ENCODE measurements around the gene MID2. TPM values are rescaled to one million over a fixed set of nuclear protein-coding genes. Genes with fewer than 3 reads are reported as not detected.

Gene MID2
- total RNA-seq, 1 donor from 2014 or later: 5.1 TPM

- Mint-ChIP-seq H3K9me3 (peaks cover 3% of the 10 kb centered on the region), H3K27ac (ENCODE audit: unreplicated experiment) (no peak overlapping the region), H3K4me1 (peaks cover 9% of the 10 kb centered on the region), H3K4me3 (no peak overlapping the region), H3K36me3 (ENCODE audit: low read depth) (no peaks in the 10 kb centered on the region), H3K27me3 (ENCODE audit: low read depth) (no peaks in the 10 kb centered on the region)
- no peak for DNase-seq (ENCODE audit: low read depth, low spot score)
- TF ChIP-seq CTCF (conservative IDR thresholded peaks at IDR 0.05): no peak
These were observed 8.9 kb downstream of the MID2 start for GRCh38 chrX:107834275-107835201.

GRCh38 chrX:107836958-107837357, 11.3 kb downstream of the MID2 start:
- Mint-ChIP-seq H3K27ac (ENCODE audit: unreplicated experiment) (no peak overlapping the region), H3K4me3 (no peak overlapping the region), H3K4me1 (no peaks in the 10 kb centered on the region), H3K36me3 (ENCODE audit: low read depth) (peaks cover 7% of the 10 kb centered on the region), H3K9me3 (peaks cover 2% of the 10 kb centered on the region), H3K27me3 (ENCODE audit: low read depth) (no peaks in the 10 kb centered on the region)
- TF ChIP-seq CTCF (conservative IDR thresholded peaks at IDR 0.05): no peak
- no peak for DNase-seq (ENCODE audit: low read depth, low spot score)

- Mint-ChIP-seq H3K4me3 (no peak overlapping the region), H3K9me3 (peaks cover 2% of the 10 kb centered on the region), H3K27me3 (ENCODE audit: low read depth) (no peaks in the 10 kb centered on the region), H3K4me1 (no peaks in the 10 kb centered on the region), H3K36me3 (ENCODE audit: low read depth) (peaks cover 7% of the 10 kb centered on the region), H3K27ac (ENCODE audit: unreplicated experiment) (no peak overlapping the region)
- no peak for DNase-seq (ENCODE audit: low read depth, low spot score)
- no peak for TF ChIP-seq CTCF (conservative IDR thresholded peaks at IDR 0.05)
These were observed 15.3 kb downstream of the MID2 start for GRCh38 chrX:107840971-107841370.

GRCh38 chrX:107842715-107843400, 17.2 kb downstream of the MID2 start:
- no peaks in the 10 kb centered on the region for H3K27me3 Mint-ChIP-seq (ENCODE audit: low read depth)
- H3K27ac Mint-ChIP-seq (ENCODE audit: unreplicated experiment): no peak overlapping the region
- H3K4me3 Mint-ChIP-seq: no peak overlapping the region
- H3K4me1 Mint-ChIP-seq: no peaks in the 10 kb centered on the region
- H3K36me3 Mint-ChIP-seq (ENCODE audit: low read depth): peaks cover 7% of the 10 kb centered on the region
- peaks cover 2% of the 10 kb centered on the region for H3K9me3 Mint-ChIP-seq
- DNase-seq (ENCODE audit: low read depth, low spot score): no peak
- TF ChIP-seq CTCF (conservative IDR thresholded peaks at IDR 0.05): no peak

GRCh38 chrX:107845625-107846024, 20.0 kb downstream of the MID2 start:
- no peaks in the 10 kb centered on the region for H3K27me3 Mint-ChIP-seq (ENCODE audit: low read depth)
- no peak for TF ChIP-seq CTCF (conservative IDR thresholded peaks at IDR 0.05)
- no peak overlapping the region for H3K4me3 Mint-ChIP-seq
- peaks cover 7% of the 10 kb centered on the region for H3K36me3 Mint-ChIP-seq (ENCODE audit: low read depth)
- no peak for DNase-seq (ENCODE audit: low read depth, low spot score)
- H3K4me1 Mint-ChIP-seq: no peaks in the 10 kb centered on the region
- H3K27ac Mint-ChIP-seq (ENCODE audit: unreplicated experiment): no peak overlapping the region
- peaks cover 2% of the 10 kb centered on the region for H3K9me3 Mint-ChIP-seq
